ENCODE results near the gene WIF1. TPM values are rescaled to one million over a fixed set of nuclear protein-coding genes. Genes with fewer than 3 reads are reported as not detected.

The WIF1 gene
- polyA plus RNA-seq, 1 donor (not counting 4 experiments of a cell fraction or from before 2014, with no cell fraction given), result not detected

DNA sequence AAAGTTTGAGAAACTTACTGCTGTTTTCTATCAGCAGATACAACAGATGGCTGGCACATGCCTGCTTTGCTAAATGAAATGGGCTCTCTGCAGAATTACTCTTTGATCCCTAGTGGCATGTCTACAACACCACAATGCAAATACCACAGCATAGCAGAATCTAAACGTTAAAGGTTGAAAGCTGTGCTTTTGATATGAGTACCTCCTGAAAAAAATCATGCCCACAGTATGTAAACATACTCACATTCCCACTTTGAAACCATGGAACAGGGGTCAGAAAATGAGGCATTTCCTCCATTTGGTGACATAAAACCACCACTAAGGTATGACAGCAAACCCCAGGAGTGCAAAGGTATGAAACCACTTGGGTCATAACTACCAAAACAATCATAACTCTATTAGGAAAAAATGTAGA lies 7.5 kb downstream of the WIF1 start:
- dilution Hi-C loops (cut with MboI; ENCODE audit: extremely low pct_ligation_motif_present, low sequenced_read_pairs), result no loop called here
- H3K27ac ChIP-seq (ENCODE audit: control insufficient read depth, insufficient read depth, low read length), result no peak overlapping the region
- no peak overlapping the region for H3K4me2 ChIP-seq (ENCODE audit: control insufficient read depth, extremely low read depth, insufficient read depth, low read depth, low read length)
- FAIRE-seq, result no peak
- no peak overlapping the region for H3K9ac ChIP-seq (ENCODE audit: control insufficient read depth, extremely low read depth, insufficient read depth, low read length)
- H3K9me1 ChIP-seq (ENCODE audit: control insufficient read depth, extremely low read depth, insufficient read depth, low read length), result no peaks in the 10 kb centered on the region
- H3K4me3 ChIP-seq (ENCODE audit: control insufficient read depth in 2 of 3, extremely low read depth in 1 of 3, insufficient read depth in 2 of 3, low read depth in 1 of 3, low read length in 3 of 3), result no peak overlapping the region
- TF ChIP-seq EZH2 (IDR thresholded peaks at IDR 0.05; ENCODE audit: low read length), result no peak
- TF ChIP-seq, protein P1, sequence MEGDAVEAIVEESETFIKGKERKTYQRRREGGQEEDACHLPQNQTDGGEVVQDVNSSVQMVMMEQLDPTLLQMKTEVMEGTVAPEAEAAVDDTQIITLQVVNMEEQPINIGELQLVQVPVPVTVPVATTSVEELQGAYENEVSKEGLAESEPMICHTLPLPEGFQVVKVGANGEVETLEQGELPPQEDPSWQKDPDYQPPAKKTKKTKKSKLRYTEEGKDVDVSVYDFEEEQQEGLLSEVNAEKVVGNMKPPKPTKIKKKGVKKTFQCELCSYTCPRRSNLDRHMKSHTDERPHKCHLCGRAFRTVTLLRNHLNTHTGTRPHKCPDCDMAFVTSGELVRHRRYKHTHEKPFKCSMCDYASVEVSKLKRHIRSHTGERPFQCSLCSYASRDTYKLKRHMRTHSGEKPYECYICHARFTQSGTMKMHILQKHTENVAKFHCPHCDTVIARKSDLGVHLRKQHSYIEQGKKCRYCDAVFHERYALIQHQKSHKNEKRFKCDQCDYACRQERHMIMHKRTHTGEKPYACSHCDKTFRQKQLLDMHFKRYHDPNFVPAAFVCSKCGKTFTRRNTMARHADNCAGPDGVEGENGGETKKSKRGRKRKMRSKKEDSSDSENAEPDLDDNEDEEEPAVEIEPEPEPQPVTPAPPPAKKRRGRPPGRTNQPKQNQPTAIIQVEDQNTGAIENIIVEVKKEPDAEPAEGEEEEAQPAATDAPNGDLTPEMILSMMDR (optimal IDR thresholded peaks at IDR 0.05 in 1 of 3, IDR thresholded peaks at IDR 0.05 in 1 of 3, conservative IDR thresholded peaks at IDR 0.05 in 1 of 3; ENCODE audit: extremely low read depth in 1 of 3, insufficient read depth in 2 of 3, low read length in 3 of 3), result no peak
- no peaks in the 10 kb centered on the region for H3K36me3 ChIP-seq (ENCODE audit: control insufficient read depth in 2 of 2, extremely low read depth in 1 of 2, insufficient read depth in 2 of 2, low read length in 2 of 2)
- no peak for DNase-seq (ENCODE audit: low read depth, low spot score)
- H3K4me1 ChIP-seq (ENCODE audit: control insufficient read depth, extremely low read depth, insufficient read depth, low read length), result no peaks in the 10 kb centered on the region
- H4K20me1 ChIP-seq (ENCODE audit: control insufficient read depth, extremely low read depth, insufficient read depth, low read length), result no peaks in the 10 kb centered on the region
- H3K27me3 ChIP-seq (ENCODE audit: control insufficient read depth, extremely low read depth, insufficient read depth, low read length), result peaks cover 42% of the 10 kb centered on the region
- H3K79me2 ChIP-seq (ENCODE audit: control insufficient read depth, insufficient read depth, low read length), result no peaks in the 10 kb centered on the region
- H3K9me3 ChIP-seq (ENCODE audit: control insufficient read depth, low read depth, low read length), result no peaks in the 10 kb centered on the region
- no peak overlapping the region for H2AFZ ChIP-seq (ENCODE audit: control insufficient read depth, low read length)

DNA sequence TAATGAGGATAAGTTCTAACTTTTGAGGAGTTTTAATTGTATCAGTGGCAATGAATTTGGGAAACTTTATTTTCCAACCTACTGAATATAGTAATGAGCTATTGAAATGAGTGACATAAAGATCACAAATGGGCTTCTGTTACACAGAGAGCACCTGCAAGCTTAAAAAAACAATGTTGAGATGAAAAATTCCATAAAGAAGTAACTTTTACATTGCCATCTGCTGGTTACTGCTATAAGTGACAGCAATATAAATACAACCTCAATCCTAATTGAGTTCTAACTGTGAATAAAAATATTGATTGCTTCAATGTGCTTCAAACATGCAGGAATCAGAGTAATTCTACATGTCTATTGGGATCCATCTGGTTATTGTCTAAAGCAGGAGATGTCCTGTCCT lies 14.2 kb downstream of the WIF1 start:
- DNase-seq (ENCODE audit: low read depth, low spot score) (no peak), FAIRE-seq (no peak)
- no peak overlapping the region for H3K4me3 ChIP-seq (ENCODE audit: control insufficient read depth in 2 of 3, extremely low read depth in 1 of 3, insufficient read depth in 2 of 3, low read depth in 1 of 3, low read length in 3 of 3)
- H3K27me3 ChIP-seq (ENCODE audit: control insufficient read depth, extremely low read depth, insufficient read depth, low read length), result peaks cover 16% of the 10 kb centered on the region
- no peaks in the 10 kb centered on the region for H3K36me3 ChIP-seq (ENCODE audit: control insufficient read depth in 2 of 2, extremely low read depth in 1 of 2, insufficient read depth in 2 of 2, low read length in 2 of 2)
- no peak overlapping the region for H3K9ac ChIP-seq (ENCODE audit: control insufficient read depth, extremely low read depth, insufficient read depth, low read length)
- no peaks in the 10 kb centered on the region for H3K9me1 ChIP-seq (ENCODE audit: control insufficient read depth, extremely low read depth, insufficient read depth, low read length)
- H2AFZ ChIP-seq (ENCODE audit: control insufficient read depth, low read length), result no peak overlapping the region
- TF ChIP-seq, protein P1 (optimal IDR thresholded peaks at IDR 0.05 in 1 of 3, IDR thresholded peaks at IDR 0.05 in 1 of 3, conservative IDR thresholded peaks at IDR 0.05 in 1 of 3; ENCODE audit: extremely low read depth in 1 of 3, insufficient read depth in 2 of 3, low read length in 3 of 3), result peak in 2 of 3 experiments; percentile 37 to 41
- no peak for TF ChIP-seq EZH2 (IDR thresholded peaks at IDR 0.05; ENCODE audit: low read length)
- no peak overlapping the region for H3K4me2 ChIP-seq (ENCODE audit: control insufficient read depth, extremely low read depth, insufficient read depth, low read depth, low read length)
- no peak overlapping the region for H3K27ac ChIP-seq (ENCODE audit: control insufficient read depth, insufficient read depth, low read length)
- no peaks in the 10 kb centered on the region for H3K79me2 ChIP-seq (ENCODE audit: control insufficient read depth, insufficient read depth, low read length)
- H4K20me1 ChIP-seq (ENCODE audit: control insufficient read depth, extremely low read depth, insufficient read depth, low read length), result no peaks in the 10 kb centered on the region
- dilution Hi-C loops (cut with MboI; ENCODE audit: extremely low pct_ligation_motif_present, low sequenced_read_pairs), result no loop called here
- H3K9me3 ChIP-seq (ENCODE audit: control insufficient read depth, low read depth, low read length), result no peaks in the 10 kb centered on the region
- H3K4me1 ChIP-seq (ENCODE audit: control insufficient read depth, extremely low read depth, insufficient read depth, low read length), result no peaks in the 10 kb centered on the region

Data from keratinocyte (primary cell).